ENCODE measurements around the gene RTL3.

Gene RTL3

DNA sequence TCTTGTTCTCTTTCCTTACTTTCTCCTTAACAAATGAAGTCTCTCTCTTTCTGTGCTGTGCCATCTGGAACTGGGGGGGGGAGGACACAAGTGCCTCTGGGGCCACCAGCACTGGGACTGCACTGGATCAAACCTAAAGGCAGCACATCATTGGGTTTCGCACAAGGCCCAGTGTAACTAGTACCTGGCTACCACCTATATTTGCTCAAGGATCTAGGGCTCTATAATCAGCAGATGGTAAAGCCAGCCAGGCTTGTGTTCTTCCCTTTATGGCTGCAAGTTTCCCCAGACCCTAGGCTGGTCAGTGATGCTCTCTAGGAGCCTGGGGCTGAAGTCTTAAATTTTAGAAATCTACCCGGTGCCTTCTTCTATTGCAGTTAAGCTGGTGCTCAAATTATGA is 40.1 kb downstream of the RTL3 start:
- no peak for DNase-seq

DNA sequence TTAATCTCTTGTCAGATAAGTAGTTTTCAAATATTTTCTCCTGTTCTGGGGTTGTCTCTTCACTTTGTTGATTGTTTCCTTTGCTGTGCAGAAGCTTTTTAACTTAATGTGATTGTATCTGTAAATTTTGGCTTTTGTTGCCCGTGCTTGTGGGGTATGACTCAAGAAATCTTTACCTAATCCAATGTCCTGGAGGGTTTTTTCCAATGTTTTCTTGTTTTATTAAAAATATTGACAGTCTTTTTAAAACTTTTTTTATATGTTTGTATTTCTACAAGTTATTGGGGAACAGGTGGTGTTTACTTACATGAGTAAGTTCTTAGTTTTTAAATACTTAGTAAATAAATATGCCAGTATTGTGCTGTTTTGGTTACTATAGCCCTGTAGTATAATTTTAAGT is 44.9 kb downstream of the RTL3 start:
- no peak for DNase-seq
